Fibroblast of lung (primary cell): ENCODE results near the gene NIP7. TPM values are rescaled to one million over a fixed set of nuclear protein-coding genes. Genes with fewer than 3 reads are reported as not detected.

Experiments used
- DNase-seq, 2 donors: peaks; one replicate each; pipeline versions ENCODE4 v3.0.0 to v3.0.0-alpha.2; 2010; ENCODE audit warnings: low read depth in 2 of 2
- H2AFZ ChIP-seq: 2 replicates; pipeline ENCODE4 v1.5.1; 2012; ENCODE audit warnings: low read length, control low read depth, inconsistent platforms
- H3K27ac ChIP-seq: 2 replicates; pipeline ENCODE4 v1.5.1; 2011; ENCODE audit warnings: low read length, control low read depth; ENCODE audit not compliant: insufficient read depth
- H3K27me3 ChIP-seq: 2 replicates; pipeline ENCODE4 v1.5.1; 2011; ENCODE audit warnings: mild to moderate bottlenecking, low read length; ENCODE audit not compliant: control insufficient read depth, insufficient read depth
- H3K36me3 ChIP-seq: 2 replicates; pipeline ENCODE4 v1.5.1; 2011; ENCODE audit warnings: low read length; ENCODE audit not compliant: control insufficient read depth, insufficient read depth
- H3K4me1 ChIP-seq: 2 replicates; pipeline ENCODE4 v1.5.1; 2011; ENCODE audit warnings: low read length; ENCODE audit not compliant: control insufficient read depth, insufficient read depth; ENCODE audit errors: extremely low read depth
- H3K4me2 ChIP-seq: 2 replicates; pipeline ENCODE4 v1.5.1; 2011; ENCODE audit warnings: low read length, control low read depth; ENCODE audit not compliant: insufficient read depth; ENCODE audit errors: extremely low read depth
- H3K4me3 ChIP-seq, 4 experiments: fragments of 200-600 bp in 1 of 4; sonication (generic) in 1 of 4; replicated peaks in 1 of 4; 2 replicates each; pipeline ENCODE4 v1.5.1; 2011 to 2016; ENCODE audit warnings: low read length in 4 of 4, low read depth in 3 of 4, mild to moderate bottlenecking in 3 of 4, control low read depth in 2 of 4, inconsistent platforms in 1 of 4, mixed read lengths in 1 of 4; ENCODE audit not compliant: insufficient read depth in 1 of 4; ENCODE audit errors: control extremely low read depth in 1 of 4
- H3K79me2 ChIP-seq: 2 replicates; pipeline ENCODE4 v1.5.1; 2012; ENCODE audit warnings: mild to moderate bottlenecking, low read length, inconsistent platforms; ENCODE audit not compliant: control insufficient read depth, insufficient read depth
- H3K9ac ChIP-seq: 2 replicates; pipeline ENCODE4 v1.5.1; 2011; ENCODE audit warnings: mild to moderate bottlenecking, low read length, control low read depth; ENCODE audit not compliant: insufficient read depth
- H3K9me3 ChIP-seq: 2 replicates; pipeline ENCODE4 v1.5.1; 2012; ENCODE audit warnings: low read depth, low read length; ENCODE audit not compliant: control insufficient read depth, insufficient read depth
- H4K20me1 ChIP-seq: 2 replicates; pipeline ENCODE4 v1.5.1; 2011; ENCODE audit warnings: low read length; ENCODE audit not compliant: control insufficient read depth, insufficient read depth; ENCODE audit errors: extremely low read depth
- EZH2 ChIP-seq: IDR thresholded peaks from 2 replicates; pipeline ENCODE4 v1.5.1; 2012; ENCODE audit warnings: low read length, control low read depth, mild to moderate bottlenecking; ENCODE audit errors: missing control alignments
- polyA plus RNA-seq, 2 donors: library from polyadenylated mRNA; depleted of rRNA in 1 of 2; stranded (reverse) in 1 of 2; unstranded in 1 of 2; fragments of >200 nt; gene quantifications; 2 replicates each; pipeline ENCODE4 v1.2.1, GENCODE V29; 2011 to 2012; ENCODE audit warnings: missing spikeins in 1 of 2
- total RNA-seq: library from RNA; depleted of rRNA; stranded (reverse); fragments of >200 nt; gene quantifications from 2 replicates; pipeline ENCODE4 v1.2.1, GENCODE V29; 2014
- TF ChIP-seq, protein P1 (sequence below), 2 donors: IDR thresholded peaks in 1 of 2; conservative IDR thresholded peaks in 1 of 2; 1 replicate in 1 of 2; 2 replicates in 1 of 2; pipeline ENCODE4 v1.5.1; 2011 to 2012; ENCODE audit warnings: low read length in 2 of 2, control low read depth in 1 of 2, inconsistent platforms in 1 of 2, low read depth in 1 of 2, mild to moderate bottlenecking in 1 of 2

NIP7 gene
- total and polyA plus RNA-seq, 2 donors (not counting 1 experiment from before 2014, with no cell fraction given), result 13.3 to 20.0 TPM

DNA sequence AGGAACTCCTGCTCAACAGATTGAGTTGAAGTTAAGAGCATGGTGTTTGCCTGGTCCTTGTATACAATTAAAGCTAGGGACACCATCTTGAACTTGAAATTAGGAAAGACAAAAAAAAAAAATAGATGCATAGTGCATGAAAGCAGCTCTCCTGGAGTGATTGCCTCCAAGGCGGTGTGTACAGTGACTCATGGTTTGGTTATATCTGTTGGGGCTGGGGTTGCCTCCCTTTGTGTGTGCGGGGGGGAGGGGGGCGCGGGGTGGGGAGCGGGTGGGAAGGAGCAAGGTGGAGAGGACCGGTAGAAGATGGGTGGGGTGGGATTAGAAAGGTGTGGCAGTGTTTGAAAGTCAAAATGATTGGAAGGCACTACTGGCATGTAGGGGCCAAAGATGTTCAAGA lies 8.7 kb downstream of the NIP7 start:
- H3K4me1 ChIP-seq, result no peaks in the 10 kb centered on the region
- H3K27me3 ChIP-seq, result no peaks in the 10 kb centered on the region
- H3K4me3 ChIP-seq, result no peak overlapping the region
- H2AFZ ChIP-seq, result no peak overlapping the region
- no peak overlapping the region for H3K9ac ChIP-seq
- H4K20me1 ChIP-seq, result no peaks in the 10 kb centered on the region
- peaks cover 6% of the 10 kb centered on the region for H3K36me3 ChIP-seq
- no peak for TF ChIP-seq EZH2
- TF ChIP-seq, protein P1, sequence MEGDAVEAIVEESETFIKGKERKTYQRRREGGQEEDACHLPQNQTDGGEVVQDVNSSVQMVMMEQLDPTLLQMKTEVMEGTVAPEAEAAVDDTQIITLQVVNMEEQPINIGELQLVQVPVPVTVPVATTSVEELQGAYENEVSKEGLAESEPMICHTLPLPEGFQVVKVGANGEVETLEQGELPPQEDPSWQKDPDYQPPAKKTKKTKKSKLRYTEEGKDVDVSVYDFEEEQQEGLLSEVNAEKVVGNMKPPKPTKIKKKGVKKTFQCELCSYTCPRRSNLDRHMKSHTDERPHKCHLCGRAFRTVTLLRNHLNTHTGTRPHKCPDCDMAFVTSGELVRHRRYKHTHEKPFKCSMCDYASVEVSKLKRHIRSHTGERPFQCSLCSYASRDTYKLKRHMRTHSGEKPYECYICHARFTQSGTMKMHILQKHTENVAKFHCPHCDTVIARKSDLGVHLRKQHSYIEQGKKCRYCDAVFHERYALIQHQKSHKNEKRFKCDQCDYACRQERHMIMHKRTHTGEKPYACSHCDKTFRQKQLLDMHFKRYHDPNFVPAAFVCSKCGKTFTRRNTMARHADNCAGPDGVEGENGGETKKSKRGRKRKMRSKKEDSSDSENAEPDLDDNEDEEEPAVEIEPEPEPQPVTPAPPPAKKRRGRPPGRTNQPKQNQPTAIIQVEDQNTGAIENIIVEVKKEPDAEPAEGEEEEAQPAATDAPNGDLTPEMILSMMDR (conservative IDR thresholded peaks at IDR 0.05 in 1 of 2, IDR thresholded peaks at IDR 0.05 in 1 of 2; ENCODE audit: low read depth in 1 of 2, low read length in 2 of 2), result no peak
- H3K9me3 ChIP-seq, result no peaks in the 10 kb centered on the region
- H3K4me2 ChIP-seq, result no peak overlapping the region
- no peaks in the 10 kb centered on the region for H3K79me2 ChIP-seq
- no peak overlapping the region for H3K27ac ChIP-seq
- no peak for DNase-seq

DNA sequence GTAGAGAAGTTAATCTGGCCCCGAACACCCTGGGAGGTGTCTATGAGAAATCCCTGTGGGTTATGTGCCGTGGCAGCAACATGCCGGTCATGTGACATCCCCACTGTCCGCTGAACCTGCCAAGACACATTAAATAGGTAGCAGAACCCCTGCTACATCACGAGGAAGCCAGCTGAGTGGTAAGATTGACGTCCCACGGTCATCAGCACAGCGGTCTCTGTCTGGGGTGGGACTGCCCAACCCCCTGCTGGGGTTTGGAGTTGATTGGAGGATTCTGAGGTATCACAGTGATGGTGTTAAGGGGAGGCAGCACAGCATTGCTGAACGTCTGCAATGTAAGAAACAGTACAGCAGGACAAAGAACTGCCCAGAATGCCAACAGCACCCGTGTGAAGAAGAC lies 10.0 kb downstream of the NIP7 start:
- H3K4me3 ChIP-seq, result no peak overlapping the region
- no peak overlapping the region for H3K27ac ChIP-seq
- H3K4me2 ChIP-seq, result no peak overlapping the region
- H3K9me3 ChIP-seq, result no peaks in the 10 kb centered on the region
- H3K79me2 ChIP-seq, result no peaks in the 10 kb centered on the region
- TF ChIP-seq, protein P1 (conservative IDR thresholded peaks at IDR 0.05 in 1 of 2, IDR thresholded peaks at IDR 0.05 in 1 of 2; ENCODE audit: low read depth in 1 of 2, low read length in 2 of 2), result no peak
- no peak for TF ChIP-seq EZH2
- no peak overlapping the region for H3K9ac ChIP-seq
- H4K20me1 ChIP-seq, result no peaks in the 10 kb centered on the region
- no peak for DNase-seq
- no peaks in the 10 kb centered on the region for H3K27me3 ChIP-seq
- no peaks in the 10 kb centered on the region for H3K4me1 ChIP-seq
- H2AFZ ChIP-seq, result no peak overlapping the region
- H3K36me3 ChIP-seq, result peaks cover 5% of the 10 kb centered on the region

DNA sequence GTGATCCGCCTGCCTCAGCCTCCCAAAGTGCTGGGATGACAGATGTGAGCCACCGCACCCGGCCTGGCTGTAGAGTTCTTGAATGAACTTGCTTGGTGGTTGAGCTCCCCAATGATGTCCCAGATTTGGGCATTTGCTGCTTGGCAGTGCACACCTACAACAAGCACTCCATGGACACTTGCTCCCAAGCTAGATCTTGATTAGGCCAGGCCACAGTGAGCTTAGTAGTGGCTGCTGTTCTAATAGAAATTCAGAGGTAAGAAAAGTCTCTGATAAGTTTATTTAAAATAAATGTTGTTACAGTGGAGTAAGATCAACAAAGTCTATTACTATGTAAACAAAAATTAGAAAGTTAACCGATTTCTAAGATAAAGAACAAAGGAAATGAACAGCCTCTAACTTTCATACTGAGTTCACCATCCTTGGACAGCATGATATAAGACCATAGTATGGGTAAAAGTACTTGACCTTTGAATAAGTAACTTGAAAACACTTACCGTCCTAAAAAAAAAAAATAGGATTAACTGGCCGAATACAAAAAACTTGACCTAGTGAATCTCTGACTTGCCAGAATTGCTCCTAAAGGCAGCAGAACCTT lies 11.1 kb downstream of the NIP7 start:
- H3K9me3 ChIP-seq, result no peaks in the 10 kb centered on the region
- peaks cover 5% of the 10 kb centered on the region for H3K36me3 ChIP-seq
- no peak overlapping the region for H2AFZ ChIP-seq
- DNase-seq, result no peak
- H3K79me2 ChIP-seq, result no peaks in the 10 kb centered on the region
- H3K27ac ChIP-seq, result no peak overlapping the region
- H3K4me1 ChIP-seq, result no peaks in the 10 kb centered on the region
- no peaks in the 10 kb centered on the region for H3K27me3 ChIP-seq
- no peak overlapping the region for H3K4me2 ChIP-seq
- no peak overlapping the region for H3K9ac ChIP-seq
- no peak overlapping the region for H3K4me3 ChIP-seq
- TF ChIP-seq, protein P1 (conservative IDR thresholded peaks at IDR 0.05 in 1 of 2, IDR thresholded peaks at IDR 0.05 in 1 of 2; ENCODE audit: low read depth in 1 of 2, low read length in 2 of 2), result no peak
- no peak for TF ChIP-seq EZH2
- no peaks in the 10 kb centered on the region for H4K20me1 ChIP-seq
